ENCODE data around the gene SDK1. TPM values are rescaled to one million over a fixed set of nuclear protein-coding genes. Genes with fewer than 3 reads are reported as not detected.

SDK1 gene
- total RNA-seq, 1 experiment from 2014 or later: 7.1 TPM

DNA sequence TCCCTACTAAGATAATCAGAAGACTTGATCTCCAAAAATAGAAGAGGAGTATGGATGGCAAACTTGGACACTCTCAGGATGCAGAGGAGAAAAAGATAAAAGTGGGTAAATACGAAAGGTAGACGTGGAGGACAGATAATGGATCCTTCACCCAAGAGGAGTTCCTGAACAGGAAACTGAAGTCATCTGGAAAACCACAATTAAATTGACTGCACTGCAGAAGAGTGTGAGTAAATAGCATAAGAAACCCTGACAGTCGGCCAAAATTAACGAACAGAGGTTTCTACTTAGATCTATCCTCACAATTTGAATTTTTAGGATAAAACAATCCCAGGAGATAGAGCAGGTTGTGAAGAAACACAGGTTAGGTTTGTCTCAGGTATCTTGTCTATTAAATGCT is 70.5 kb downstream of the SDK1 start:
- H3K9me3 Mint-ChIP-seq (ENCODE audit: unreplicated experiment): no peaks in the 10 kb centered on the region
- H3K4me3 Mint-ChIP-seq (ENCODE audit: unreplicated experiment): no peak overlapping the region
- no peak for DNase-seq
- TF ChIP-seq, protein P1, sequence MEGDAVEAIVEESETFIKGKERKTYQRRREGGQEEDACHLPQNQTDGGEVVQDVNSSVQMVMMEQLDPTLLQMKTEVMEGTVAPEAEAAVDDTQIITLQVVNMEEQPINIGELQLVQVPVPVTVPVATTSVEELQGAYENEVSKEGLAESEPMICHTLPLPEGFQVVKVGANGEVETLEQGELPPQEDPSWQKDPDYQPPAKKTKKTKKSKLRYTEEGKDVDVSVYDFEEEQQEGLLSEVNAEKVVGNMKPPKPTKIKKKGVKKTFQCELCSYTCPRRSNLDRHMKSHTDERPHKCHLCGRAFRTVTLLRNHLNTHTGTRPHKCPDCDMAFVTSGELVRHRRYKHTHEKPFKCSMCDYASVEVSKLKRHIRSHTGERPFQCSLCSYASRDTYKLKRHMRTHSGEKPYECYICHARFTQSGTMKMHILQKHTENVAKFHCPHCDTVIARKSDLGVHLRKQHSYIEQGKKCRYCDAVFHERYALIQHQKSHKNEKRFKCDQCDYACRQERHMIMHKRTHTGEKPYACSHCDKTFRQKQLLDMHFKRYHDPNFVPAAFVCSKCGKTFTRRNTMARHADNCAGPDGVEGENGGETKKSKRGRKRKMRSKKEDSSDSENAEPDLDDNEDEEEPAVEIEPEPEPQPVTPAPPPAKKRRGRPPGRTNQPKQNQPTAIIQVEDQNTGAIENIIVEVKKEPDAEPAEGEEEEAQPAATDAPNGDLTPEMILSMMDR (IDR thresholded peaks at IDR 0.05; ENCODE audit: insufficient read depth in 1 of 2, low read depth in 1 of 2, low read length in 1 of 2, severe bottlenecking in 1 of 2, unreplicated experiment in 1 of 2): no peak
- H3K4me3 ChIP-seq (ENCODE audit: low read depth, low read length): no peak overlapping the region
- no peaks in the 10 kb centered on the region for H3K4me1 ChIP-seq
- no peaks in the 10 kb centered on the region for H3K4me1 Mint-ChIP-seq (ENCODE audit: low read depth, unreplicated experiment)
- no peaks in the 10 kb centered on the region for H3K9me3 ChIP-seq
- no peak overlapping the region for H3K27ac Mint-ChIP-seq (ENCODE audit: unreplicated experiment)
- no peaks in the 10 kb centered on the region for H3K36me3 Mint-ChIP-seq (ENCODE audit: insufficient read depth, unreplicated experiment)
- no peaks in the 10 kb centered on the region for H3K27me3 ChIP-seq (replicated peaks; ENCODE audit: control insufficient read depth, insufficient read depth, low read length)
- intact Hi-C loops (cut with micrococcal nuclease; ENCODE audit: unreplicated experiment): no loop called here
- peaks cover 5% of the 10 kb centered on the region for H3K27me3 Mint-ChIP-seq (ENCODE audit: insufficient read depth, unreplicated experiment)
- POLR2A ChIA-PET: no interaction called here
- BruUV-seq (replicated peaks): no TSS peak
- H3K36me3 ChIP-seq (ENCODE audit: control insufficient read depth, insufficient read depth, low read length): no peaks in the 10 kb centered on the region
- CTCF ChIA-PET: no interaction called here

DNA sequence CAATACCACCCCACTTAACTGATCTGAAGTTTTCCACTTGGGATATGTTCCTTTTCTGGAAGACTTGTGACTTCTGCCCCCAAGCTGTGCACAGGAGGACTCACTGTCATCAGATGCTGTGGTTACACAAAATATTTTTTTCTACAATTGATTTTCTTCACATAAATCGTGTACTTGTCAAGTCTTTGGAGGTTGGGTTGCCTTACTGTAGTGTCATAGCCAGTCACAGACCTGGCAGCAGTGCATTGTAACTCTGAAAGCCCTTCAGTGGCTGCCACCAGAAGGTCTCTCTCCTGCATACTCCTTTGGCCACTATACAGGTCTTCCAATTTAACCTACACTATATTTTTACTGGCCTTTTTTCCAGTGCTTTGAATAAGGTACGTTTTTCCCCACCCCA is 73.2 kb downstream of the SDK1 start:
- Mint-ChIP-seq H3K27me3 (ENCODE audit: insufficient read depth, unreplicated experiment) (peaks cover 7% of the 10 kb centered on the region), H3K27ac (ENCODE audit: unreplicated experiment) (no peak overlapping the region), H3K4me1 (ENCODE audit: low read depth, unreplicated experiment) (peaks cover 18% of the 10 kb centered on the region), H3K9me3 (ENCODE audit: unreplicated experiment) (no peaks in the 10 kb centered on the region), H3K4me3 (ENCODE audit: unreplicated experiment) (no peak overlapping the region), H3K36me3 (ENCODE audit: insufficient read depth, unreplicated experiment) (no peaks in the 10 kb centered on the region)
- DNase-seq: no peak
- TF ChIP-seq, protein P1 (IDR thresholded peaks at IDR 0.05; ENCODE audit: insufficient read depth in 1 of 2, low read depth in 1 of 2, low read length in 1 of 2, severe bottlenecking in 1 of 2, unreplicated experiment in 1 of 2): no peak
- no peaks in the 10 kb centered on the region for H3K9me3 ChIP-seq
- H3K4me3 ChIP-seq (ENCODE audit: low read depth, low read length): no peak overlapping the region
- BruUV-seq (replicated peaks): no TSS peak
- intact Hi-C loops (cut with micrococcal nuclease; ENCODE audit: unreplicated experiment): no loop called here
- ChIA-PET POLR2A (no interaction called here), CTCF (no interaction called here)
- no peaks in the 10 kb centered on the region for H3K36me3 ChIP-seq (ENCODE audit: control insufficient read depth, insufficient read depth, low read length)
- H3K27me3 ChIP-seq (replicated peaks; ENCODE audit: control insufficient read depth, insufficient read depth, low read length): no peaks in the 10 kb centered on the region
- H3K4me1 ChIP-seq: no peaks in the 10 kb centered on the region

DNA sequence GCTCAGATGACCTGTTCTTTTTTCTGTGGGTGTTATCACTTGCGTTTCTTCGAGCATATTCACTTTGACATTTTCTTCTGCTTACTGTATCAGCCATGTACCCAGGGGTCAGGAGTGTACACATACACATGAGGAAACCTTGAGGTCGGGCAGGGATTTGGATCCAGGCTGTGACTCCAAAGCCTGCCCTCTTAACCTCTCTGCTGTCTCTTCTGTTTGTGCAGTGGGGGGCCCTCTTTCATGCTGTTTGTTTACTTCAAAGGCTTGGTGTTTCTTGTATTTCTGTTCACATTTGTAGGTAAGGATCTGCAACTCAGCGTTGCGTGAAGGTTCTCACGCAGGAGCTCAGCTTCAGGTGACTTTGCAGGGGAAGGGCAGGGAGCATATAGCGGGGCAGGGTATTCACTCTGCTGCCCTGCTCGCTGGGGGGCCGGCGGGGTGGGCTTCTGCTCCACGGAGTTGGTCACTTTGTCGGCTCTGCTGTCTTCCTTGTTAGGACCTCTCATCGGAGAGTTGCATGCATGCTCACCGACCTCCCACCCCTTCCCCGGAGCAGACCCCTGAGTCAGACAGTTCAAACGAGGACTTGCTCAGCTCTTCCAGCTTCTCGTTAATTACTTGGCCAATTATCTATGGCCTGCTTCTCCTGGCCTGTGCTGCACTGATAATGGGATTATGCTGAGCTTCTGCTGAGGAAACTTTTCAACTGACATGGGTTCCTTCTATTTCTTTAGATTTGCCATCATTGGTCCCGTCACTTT is 77.5 kb downstream of the SDK1 start:
- ChIA-PET POLR2A (no interaction called here), CTCF (no interaction called here)
- Mint-ChIP-seq H3K4me3 (ENCODE audit: unreplicated experiment) (no peak overlapping the region), H3K27me3 (ENCODE audit: insufficient read depth, unreplicated experiment) (peaks cover 4% of the 10 kb centered on the region), H3K9me3 (ENCODE audit: unreplicated experiment) (no peaks in the 10 kb centered on the region), H3K27ac (ENCODE audit: unreplicated experiment) (no peak overlapping the region), H3K36me3 (ENCODE audit: insufficient read depth, unreplicated experiment) (no peaks in the 10 kb centered on the region), H3K4me1 (ENCODE audit: low read depth, unreplicated experiment) (peaks cover 26% of the 10 kb centered on the region)
- H3K9me3 ChIP-seq: no peaks in the 10 kb centered on the region
- no peaks in the 10 kb centered on the region for H3K27me3 ChIP-seq (replicated peaks; ENCODE audit: control insufficient read depth, insufficient read depth, low read length)
- no TSS peak for BruUV-seq (replicated peaks)
- no peaks in the 10 kb centered on the region for H3K36me3 ChIP-seq (ENCODE audit: control insufficient read depth, insufficient read depth, low read length)
- H3K4me1 ChIP-seq: no peaks in the 10 kb centered on the region
- H3K4me3 ChIP-seq (ENCODE audit: low read depth, low read length): no peak overlapping the region
- TF ChIP-seq, protein P1 (IDR thresholded peaks at IDR 0.05; ENCODE audit: insufficient read depth in 1 of 2, low read depth in 1 of 2, low read length in 1 of 2, severe bottlenecking in 1 of 2, unreplicated experiment in 1 of 2): no peak
- peak in 1 of 2 experiments; percentile 5 for DNase-seq
- intact Hi-C loops (cut with micrococcal nuclease; ENCODE audit: unreplicated experiment): no loop called here

All from Caco-2 (cell line).